ENCODE measurements around the gene LMX1B.

The LMX1B gene

DNA sequence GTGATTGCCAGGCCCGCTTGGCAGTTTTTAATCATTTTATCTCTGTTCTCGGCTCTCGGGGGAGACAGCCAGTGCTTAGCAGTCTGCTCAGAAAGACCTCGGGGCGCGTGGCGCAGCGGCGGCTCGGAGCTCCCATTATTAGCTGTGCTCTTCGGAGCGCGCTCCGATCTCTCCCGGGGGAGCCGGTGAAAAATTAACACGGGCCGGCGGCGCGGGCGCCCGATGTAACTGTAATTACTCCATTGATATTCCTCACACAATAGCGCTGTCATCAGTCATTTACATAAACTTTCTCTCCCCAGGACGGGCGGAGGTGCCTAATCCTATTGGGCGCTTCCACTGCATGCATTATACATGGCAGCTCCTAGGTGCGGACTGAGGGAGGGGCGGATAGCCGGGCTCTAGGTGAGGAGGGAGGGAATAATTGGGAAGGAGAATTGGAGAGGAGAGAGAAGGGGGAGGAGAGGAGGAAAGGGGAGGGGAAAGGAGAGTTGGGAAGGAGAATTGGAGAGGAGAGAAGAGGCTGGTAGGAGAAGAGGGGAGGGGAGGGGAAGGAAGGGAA, 24.9 kb downstream of the LMX1B start:
- DNase-seq (ENCODE audit: low read depth in 1 of 2, low spot score in 1 of 2): no peak
- peaks cover 42% of the 10 kb centered on the region for H3K27me3 ChIP-seq (ENCODE audit: insufficient read depth, poor library complexity, severe bottlenecking)
- TF ChIP-seq SPI1 (IDR thresholded peaks at IDR 0.05; ENCODE audit: borderline replicate concordance, low read depth) (no peak), GABPA (IDR thresholded peaks at IDR 0.05; ENCODE audit: low read depth) (no peak), POLR2AphosphoS5 (IDR thresholded peaks at IDR 0.05; ENCODE audit: low read depth) (no peak)
- TF ChIP-seq, protein P1, sequence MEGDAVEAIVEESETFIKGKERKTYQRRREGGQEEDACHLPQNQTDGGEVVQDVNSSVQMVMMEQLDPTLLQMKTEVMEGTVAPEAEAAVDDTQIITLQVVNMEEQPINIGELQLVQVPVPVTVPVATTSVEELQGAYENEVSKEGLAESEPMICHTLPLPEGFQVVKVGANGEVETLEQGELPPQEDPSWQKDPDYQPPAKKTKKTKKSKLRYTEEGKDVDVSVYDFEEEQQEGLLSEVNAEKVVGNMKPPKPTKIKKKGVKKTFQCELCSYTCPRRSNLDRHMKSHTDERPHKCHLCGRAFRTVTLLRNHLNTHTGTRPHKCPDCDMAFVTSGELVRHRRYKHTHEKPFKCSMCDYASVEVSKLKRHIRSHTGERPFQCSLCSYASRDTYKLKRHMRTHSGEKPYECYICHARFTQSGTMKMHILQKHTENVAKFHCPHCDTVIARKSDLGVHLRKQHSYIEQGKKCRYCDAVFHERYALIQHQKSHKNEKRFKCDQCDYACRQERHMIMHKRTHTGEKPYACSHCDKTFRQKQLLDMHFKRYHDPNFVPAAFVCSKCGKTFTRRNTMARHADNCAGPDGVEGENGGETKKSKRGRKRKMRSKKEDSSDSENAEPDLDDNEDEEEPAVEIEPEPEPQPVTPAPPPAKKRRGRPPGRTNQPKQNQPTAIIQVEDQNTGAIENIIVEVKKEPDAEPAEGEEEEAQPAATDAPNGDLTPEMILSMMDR (IDR thresholded peaks at IDR 0.05; ENCODE audit: insufficient read depth, low read length): no peak
- TF ChIP-seq, protein P2, sequence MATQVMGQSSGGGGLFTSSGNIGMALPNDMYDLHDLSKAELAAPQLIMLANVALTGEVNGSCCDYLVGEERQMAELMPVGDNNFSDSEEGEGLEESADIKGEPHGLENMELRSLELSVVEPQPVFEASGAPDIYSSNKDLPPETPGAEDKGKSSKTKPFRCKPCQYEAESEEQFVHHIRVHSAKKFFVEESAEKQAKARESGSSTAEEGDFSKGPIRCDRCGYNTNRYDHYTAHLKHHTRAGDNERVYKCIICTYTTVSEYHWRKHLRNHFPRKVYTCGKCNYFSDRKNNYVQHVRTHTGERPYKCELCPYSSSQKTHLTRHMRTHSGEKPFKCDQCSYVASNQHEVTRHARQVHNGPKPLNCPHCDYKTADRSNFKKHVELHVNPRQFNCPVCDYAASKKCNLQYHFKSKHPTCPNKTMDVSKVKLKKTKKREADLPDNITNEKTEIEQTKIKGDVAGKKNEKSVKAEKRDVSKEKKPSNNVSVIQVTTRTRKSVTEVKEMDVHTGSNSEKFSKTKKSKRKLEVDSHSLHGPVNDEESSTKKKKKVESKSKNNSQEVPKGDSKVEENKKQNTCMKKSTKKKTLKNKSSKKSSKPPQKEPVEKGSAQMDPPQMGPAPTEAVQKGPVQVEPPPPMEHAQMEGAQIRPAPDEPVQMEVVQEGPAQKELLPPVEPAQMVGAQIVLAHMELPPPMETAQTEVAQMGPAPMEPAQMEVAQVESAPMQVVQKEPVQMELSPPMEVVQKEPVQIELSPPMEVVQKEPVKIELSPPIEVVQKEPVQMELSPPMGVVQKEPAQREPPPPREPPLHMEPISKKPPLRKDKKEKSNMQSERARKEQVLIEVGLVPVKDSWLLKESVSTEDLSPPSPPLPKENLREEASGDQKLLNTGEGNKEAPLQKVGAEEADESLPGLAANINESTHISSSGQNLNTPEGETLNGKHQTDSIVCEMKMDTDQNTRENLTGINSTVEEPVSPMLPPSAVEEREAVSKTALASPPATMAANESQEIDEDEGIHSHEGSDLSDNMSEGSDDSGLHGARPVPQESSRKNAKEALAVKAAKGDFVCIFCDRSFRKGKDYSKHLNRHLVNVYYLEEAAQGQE (IDR thresholded peaks at IDR 0.05; ENCODE audit: insufficient replicate concordance, low read depth): no peak
- no peak overlapping the region for H3K4me3 ChIP-seq (replicated peaks; ENCODE audit: insufficient read depth, low read length)
- no peak overlapping the region for H3K27ac ChIP-seq (replicated peaks)

DNA sequence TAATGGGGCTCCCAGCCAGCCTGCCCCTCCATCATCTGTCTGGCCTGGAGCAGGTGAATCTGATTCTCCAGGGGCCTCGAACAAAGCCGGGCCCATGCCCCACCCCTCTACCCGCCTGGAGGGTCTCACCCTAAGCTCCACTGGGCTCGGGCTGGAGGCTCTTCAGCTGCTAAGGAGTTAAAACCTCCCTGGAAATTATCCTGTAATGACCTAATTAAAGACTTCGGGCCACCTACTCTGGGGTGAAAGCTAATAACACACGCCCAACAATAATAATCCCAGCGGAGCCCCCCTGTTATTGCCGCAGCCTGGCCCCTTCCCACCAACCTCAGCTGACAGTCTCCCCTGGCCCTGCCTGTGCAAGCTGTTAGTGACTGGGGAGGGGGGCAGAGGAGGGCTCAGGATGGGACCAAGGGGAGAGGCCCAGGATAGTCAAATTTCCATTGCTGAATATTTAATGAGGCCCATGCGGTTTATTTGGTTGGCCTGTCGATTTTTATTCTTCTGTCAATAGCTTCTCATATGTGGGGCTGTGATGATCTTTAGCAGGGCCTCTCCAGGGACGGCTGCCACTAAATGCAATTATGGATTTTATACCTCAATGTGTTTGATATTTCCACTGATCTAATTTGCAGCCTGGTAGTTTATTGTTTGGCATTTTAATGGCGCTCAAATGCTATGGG, 25.7 kb downstream of the LMX1B start:
- Histone ChIP-seq H3K4me3 (replicated peaks; ENCODE audit: insufficient read depth, low read length) (no peak overlapping the region), H3K27ac (replicated peaks) (no peak overlapping the region), H3K27me3 (ENCODE audit: insufficient read depth, poor library complexity, severe bottlenecking) (peaks cover 48% of the 10 kb centered on the region)
- TF ChIP-seq SPI1 (IDR thresholded peaks at IDR 0.05; ENCODE audit: borderline replicate concordance, low read depth) (no peak), GABPA (IDR thresholded peaks at IDR 0.05; ENCODE audit: low read depth) (no peak), POLR2AphosphoS5 (IDR thresholded peaks at IDR 0.05; ENCODE audit: low read depth) (no peak)
- TF ChIP-seq, protein P2 (IDR thresholded peaks at IDR 0.05; ENCODE audit: insufficient replicate concordance, low read depth): no peak
- TF ChIP-seq, protein P1 (IDR thresholded peaks at IDR 0.05; ENCODE audit: insufficient read depth, low read length): no peak
- no peak for DNase-seq (ENCODE audit: low read depth in 1 of 2, low spot score in 1 of 2)

DNA sequence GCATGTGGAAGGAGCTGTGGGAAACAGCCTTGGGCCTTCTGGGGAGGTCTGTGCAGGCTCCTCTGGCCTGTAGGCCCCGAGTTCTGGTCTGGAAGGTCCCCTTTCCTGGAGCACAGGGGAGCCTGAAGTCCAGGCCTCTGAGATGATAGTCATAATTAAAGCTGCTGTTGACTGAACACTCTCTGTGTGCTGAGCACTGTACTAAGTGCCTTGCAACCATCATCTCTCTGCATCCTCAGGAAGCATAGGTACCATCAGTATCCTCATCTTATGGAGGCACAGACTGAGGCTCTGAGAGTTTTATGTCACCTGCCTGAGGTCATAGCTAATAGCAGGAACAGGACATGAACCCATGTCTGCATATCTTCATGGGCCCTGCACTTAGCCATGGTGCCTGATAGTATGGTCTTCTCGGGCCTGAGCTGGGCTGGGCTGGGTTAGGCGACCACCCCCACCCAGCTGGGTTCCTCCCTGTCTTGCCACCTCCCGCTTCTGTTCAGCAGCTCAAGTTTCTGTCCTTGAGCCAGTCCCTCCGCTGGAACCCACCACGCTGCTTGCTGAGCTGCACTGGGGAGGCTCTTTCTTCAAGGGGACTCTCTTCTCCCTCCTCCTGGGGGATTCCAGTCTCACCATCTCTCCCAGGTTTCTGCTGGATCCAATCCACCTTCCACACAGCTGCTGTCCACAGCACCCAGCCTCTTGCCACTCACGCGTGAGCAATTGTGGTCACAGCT, 27.6 kb downstream of the LMX1B start:
- Histone ChIP-seq H3K27ac (replicated peaks) (no peak overlapping the region), H3K27me3 (ENCODE audit: insufficient read depth, poor library complexity, severe bottlenecking) (peaks cover 54% of the 10 kb centered on the region), H3K4me3 (replicated peaks; ENCODE audit: insufficient read depth, low read length) (no peak overlapping the region)
- TF ChIP-seq POLR2AphosphoS5 (IDR thresholded peaks at IDR 0.05; ENCODE audit: low read depth) (no peak), SPI1 (IDR thresholded peaks at IDR 0.05; ENCODE audit: borderline replicate concordance, low read depth) (no peak), GABPA (IDR thresholded peaks at IDR 0.05; ENCODE audit: low read depth) (no peak)
- TF ChIP-seq, protein P2 (IDR thresholded peaks at IDR 0.05; ENCODE audit: insufficient replicate concordance, low read depth): no peak
- TF ChIP-seq, protein P1 (IDR thresholded peaks at IDR 0.05; ENCODE audit: insufficient read depth, low read length): no peak
- DNase-seq (ENCODE audit: low read depth in 1 of 2, low spot score in 1 of 2): no peak
